HG02943 (cell line): Measurements from ENCODE around the gene ING4.

ENCODE experiments used
- ATAC-seq: cut with Tn5 transposase; IDR thresholded peaks from one replicate; pipeline ENCODE4 v1.9.1; 2021; ENCODE audit warnings: mild to moderate bottlenecking, low read depth, moderate library complexity; ENCODE audit not compliant: unreplicated experiment

Gene ING4

DNA sequence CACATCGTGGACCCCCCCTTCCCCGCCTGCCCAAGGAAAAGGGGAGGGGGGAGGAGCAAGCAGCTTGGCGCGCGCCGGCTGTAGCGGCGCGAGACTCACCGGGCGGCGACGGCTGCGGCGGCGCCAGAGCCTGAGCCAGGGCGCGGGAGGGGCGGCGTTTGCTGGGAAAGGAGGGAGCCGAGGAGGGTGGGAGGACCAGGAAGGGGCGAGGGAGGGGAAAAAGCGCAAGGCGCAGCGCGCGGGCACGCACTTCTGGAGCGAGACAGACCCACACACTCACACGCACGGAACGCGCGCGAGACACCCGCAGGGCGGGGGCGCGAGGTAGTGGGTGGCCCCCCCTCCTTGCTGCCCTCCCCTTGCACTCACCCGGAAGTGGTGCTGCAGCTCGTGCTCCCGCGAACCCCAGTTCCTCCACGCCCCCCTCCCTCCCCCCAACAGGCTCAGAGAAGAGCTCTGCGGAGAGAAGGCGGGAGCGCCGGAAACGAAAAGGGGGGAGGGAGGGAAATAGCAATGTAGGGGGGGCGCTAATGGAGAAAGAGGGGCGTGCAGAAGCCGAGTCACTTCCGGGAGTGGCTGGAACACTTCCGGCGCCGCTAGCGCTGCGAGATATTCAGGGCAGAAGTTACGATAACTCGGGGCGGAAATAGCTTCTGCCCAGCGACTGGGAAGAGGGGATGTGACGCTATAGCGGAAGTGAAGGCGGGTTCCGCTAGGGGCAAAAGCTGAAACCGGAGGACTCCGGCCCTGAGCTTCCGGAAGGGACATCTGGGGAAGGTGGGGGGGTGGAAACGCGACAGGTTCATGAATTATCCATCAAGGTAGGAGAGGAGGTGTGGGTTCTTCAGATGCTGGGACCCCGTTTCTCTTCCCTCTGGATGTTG, 26.3 kb upstream of the ING4 start, which contains the start of gene ZNF384:
TSS of gene ZNF384 (minus strand) at position 377 of the 884 bp plus-strand sequence. CDS start 9,855 bp downstream, outside the sequence.
- peak; percentile 85 for ATAC-seq

DNA sequence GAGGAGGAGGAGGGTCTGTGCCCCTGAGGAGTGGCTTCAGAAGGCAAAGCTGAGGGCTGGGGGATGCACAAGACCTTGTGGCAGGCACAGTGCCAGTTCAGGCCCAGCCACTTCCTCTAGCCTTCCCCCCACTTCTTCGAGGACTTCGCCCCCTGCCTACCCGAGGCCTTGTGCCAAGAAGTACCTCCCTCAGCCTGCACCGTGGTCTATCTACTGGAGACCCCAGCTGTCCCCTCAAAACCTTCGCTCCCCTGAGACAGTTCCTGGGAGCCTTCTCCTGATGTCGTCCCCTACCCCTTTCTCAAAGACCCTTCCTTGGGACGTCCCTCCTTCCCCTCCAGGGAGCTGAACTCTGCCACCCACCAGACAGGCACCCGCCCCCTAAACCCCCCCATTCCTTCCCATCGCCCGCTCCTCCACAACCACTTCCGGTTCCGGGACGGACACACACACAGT, 25.7 kb upstream of the ING4 start:
- ATAC-seq: no peak

DNA sequence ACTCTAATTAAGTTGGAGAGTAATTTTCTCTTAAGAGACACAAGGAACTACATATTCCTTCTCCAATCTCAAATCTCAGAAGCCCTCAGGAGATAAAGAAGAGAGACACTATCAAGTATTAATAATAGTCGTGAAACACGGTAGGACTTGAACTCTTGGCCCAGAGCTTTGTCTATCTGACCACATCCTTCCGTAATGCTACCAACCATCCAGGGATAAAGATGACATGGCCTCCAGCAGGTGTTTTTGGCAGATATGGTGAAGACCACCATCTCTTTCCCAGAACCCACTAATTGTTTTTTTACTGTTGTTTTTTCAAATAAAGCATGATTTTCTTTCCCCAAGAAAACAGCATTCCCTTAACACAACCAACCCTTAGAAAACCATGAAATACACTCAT, 22.9 kb upstream of the ING4 start:
- ATAC-seq: no peak

DNA sequence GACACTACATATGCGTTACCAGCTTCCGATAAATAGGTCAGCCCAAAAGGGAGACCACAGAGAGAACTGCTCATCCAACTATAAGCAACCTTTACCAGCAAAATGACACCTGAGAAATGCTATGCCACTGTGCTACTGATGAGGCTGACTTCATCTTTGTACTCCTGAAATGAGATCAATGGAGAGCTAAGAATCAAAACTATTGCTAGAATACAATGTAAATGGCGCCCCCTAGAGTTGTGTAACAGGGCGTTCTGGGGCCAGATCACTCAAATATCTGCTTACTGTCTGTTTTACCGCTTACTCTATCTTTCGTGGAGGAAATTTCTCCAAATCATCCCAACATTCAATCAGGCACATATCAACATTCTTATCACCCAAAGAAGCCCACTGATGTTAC, 21.7 kb upstream of the ING4 start:
- no peak for ATAC-seq

DNA sequence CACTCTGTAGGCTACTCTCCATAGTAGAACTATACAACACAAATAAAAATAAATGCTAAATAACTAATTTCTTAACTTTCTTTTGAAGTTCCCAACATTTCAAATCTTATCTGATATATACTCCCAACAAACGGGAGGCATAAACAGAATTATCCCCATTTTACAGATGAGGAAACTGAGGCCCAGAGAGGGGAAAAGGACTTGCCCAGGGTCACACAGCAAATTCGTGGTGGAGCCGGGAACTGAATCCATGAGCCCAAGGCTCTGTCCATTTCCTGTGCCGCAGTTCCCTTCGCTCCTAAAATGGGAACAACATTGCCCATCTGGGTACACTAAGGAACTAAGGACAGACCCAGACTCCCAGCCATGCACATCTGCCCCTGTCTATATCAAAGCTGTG, 14.0 kb upstream of the ING4 start:
- no peak for ATAC-seq

DNA sequence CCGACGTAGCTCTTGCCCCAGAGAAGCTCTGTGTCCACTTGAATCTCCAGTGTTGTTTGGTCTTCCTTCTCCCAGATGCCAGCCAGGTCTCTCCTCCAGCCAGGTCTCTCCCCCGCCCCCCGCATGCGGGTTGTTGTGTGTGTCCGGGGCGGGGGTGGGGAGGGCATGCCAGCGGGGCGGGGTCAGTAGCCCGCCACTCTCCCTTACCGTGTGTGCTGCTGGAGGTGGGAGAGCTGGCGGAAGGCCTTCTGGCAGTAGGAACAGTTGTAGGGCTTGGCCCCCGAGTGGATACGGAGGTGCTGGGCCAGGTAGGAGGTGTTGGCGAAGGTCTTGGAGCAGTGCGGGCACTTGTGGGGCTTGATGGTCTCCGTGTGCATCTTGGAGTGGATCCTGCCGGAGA, 9.2 kb upstream of the ING4 start:
- no peak for ATAC-seq

DNA sequence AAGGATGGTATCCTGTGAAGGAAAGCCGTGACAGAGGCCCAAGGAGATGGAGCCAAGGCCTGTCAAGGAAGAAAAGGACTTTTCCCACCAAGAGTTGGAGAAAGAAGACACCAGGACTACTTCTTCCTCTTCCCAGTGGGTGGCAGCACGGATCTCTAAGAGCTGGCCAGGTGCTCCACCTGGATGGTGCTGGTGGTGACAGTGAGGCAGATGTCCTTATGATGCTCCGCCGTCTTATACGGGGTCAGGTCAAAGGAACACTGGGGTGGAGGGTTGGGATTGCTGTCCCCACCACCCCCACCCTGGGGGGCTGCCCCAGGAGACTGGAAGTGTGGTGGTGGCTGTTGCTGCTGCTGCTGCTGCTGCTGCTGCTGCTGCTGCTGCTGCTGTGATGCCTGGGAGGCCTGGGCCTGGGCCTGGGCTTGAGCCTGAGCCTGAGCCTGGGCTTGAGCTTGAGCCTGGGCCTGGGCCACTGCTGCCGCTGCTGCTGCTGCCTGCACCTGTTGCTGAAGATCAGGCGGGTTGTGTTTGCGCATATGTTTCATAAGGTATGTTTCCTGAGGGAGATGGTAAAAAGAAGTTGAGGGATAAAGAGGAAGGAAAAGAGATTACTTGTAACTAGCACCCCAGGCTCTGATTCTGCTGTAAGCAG, 4.8 kb upstream of the ING4 start:
- no peak for ATAC-seq

DNA sequence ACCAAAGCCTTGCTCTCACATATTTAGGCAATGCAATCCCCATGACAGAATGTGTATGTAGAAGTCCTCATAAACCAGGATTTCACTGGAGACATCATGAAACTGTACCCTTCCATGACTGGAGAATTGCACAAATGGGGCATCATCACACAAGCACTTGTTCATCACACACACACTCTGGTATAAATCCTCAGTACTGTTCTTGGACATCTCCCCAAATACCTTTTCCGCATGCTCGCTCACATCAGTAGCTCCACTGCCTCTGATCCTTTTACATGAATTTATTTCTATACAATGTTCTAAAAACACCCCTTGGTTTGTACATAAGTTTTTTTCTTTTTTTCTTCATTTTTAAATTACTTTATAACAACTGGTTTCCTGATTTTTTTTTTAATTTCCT, 3.3 kb upstream of the ING4 start:
- no peak for ATAC-seq

DNA sequence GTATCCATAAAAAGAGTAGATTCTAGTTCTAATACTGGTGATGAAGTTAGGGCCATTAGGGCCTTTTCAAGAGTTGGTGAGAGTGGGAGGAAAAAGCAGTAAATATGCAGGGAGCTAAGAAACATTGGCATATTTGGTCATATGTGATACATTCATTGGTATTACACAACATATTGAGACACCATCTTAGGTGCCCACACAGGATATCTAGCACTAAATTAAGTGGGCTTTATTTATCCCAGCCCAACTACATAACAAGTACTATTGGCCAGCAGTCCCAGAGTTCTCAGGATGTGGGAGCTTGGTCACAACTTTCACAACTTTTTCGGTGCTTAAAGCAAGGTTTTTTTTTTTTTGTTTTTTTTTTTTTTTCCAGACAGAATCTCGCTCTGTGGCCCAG, 2.0 kb upstream of the ING4 start:
- ATAC-seq: no peak

DNA sequence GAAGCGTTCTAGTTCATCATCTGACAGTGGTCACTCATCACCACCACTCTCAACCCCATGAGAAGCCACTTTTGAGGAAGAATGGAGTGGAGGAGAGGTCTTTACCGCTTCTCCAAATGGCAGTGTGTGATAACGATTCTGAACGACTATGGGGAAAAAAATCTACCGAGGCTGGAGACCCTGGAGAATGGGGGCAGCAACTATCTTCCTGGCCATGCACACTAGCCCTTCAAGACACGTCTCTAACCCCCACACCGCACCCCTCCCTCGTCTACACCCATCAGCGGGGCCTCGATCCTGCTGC, 365 bp downstream of the ING4 start:
- no peak for ATAC-seq

DNA sequence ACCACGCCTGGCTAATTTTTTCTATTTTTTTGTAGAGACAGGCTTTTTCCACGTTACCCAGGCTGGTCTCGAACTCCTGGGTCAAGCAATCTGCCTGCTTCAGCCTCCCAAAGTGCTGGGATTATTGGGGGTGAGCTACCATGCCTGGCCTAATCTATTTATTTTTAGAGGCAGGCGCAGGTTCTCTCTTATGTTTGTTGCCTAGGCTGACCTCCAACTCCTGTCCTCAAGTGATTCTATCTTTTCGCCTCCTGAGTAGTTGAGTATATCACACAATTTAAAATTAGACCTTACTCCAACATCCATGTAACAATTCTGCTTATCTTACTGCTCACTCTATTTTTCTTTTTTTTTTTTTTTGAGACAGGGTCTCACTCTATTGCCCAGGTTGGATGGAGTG, 8.9 kb downstream of the ING4 start:
- no peak for ATAC-seq

DNA sequence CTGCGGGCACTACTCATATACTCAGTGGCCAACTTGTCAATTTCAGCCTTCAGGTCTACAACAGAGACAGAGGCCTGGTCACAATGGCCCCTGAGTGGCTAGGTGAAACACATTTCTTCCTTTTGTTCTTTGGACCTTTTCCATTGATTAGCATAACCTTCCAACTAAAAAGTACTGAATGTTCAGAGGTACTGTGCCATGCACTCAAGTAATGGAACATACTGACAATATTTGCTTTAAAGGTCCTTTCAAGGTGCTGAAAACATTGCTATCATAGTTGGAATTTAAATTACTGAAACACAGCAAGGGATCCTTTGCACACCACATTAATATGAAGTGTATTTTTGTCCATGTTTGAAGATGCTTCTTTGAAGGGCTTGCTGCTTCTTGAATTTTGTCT, 9.6 kb downstream of the ING4 start:
- ATAC-seq: no peak

DNA sequence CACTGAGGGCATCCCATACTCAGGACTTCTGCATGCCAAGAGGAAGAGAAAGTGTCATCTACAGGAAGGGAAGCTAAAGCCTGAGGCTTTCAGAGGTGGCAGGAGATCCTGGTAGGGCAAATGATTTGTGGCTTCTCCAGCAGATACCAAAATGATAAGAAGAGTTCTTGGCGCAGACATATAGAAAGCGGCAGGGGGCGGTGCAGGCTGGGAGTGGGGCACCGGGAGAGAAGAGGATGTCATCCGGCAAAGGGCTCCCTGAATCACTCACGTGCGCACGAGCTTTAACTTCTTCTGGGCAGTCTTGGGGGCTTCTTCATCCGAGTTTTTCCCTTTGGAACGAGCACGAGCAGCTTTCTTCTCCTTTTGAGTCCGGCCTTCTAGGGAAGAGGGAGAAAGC, 10.5 kb downstream of the ING4 start:
- no peak for ATAC-seq

DNA sequence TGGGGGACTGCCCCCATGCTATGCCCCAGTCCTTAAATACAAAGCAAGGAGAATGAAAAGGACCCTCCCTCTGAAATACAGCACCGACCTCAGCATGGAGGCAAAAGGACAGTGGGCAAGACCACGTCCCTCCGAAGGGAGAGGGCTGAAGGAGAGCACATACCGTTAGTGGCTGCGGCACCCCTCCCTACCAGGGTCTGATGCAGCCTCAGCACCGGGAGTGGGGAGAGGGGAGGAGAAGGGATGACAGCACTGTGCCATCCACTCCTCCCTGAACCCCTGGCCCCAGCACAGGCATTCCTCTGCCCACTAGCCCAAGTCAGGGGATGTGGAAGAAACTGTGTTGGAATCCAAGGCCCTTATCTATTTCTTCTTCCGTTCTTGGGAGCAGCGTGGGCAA, 12.1 kb downstream of the ING4 start:
- no peak for ATAC-seq

DNA sequence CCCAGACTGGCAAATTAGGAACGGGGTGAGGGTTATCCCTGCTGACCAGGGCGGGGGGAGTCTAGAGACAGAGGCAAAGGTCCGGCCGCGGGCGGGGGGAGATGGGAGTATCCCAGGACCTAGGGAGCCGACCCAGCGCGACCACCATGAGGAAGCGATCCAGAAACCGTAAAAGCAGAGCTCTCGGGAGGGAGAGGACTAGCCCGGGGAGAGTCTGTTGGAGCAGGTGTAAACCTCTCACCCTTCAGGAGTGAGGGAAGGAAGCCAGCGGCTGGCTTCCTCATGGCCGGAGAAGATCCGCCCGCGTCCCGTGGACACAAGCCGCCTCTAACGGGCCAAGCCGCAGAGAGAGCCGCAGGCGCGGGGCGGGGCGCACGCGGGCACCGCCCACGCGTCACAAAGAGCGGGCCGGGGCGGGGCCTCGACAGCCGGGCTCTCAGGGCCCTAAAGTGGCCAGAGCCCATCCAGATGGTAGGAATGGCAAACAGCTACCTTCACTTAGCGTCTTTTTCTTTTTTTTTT, 15.8 kb downstream of the ING4 start, which contains the start of gene ACRBP:
TSS of gene ACRBP (minus strand) at position 350 of the 522 bp plus-strand sequence. CDS start at position 284, 66 bp downstream.
- ATAC-seq: no peak

DNA sequence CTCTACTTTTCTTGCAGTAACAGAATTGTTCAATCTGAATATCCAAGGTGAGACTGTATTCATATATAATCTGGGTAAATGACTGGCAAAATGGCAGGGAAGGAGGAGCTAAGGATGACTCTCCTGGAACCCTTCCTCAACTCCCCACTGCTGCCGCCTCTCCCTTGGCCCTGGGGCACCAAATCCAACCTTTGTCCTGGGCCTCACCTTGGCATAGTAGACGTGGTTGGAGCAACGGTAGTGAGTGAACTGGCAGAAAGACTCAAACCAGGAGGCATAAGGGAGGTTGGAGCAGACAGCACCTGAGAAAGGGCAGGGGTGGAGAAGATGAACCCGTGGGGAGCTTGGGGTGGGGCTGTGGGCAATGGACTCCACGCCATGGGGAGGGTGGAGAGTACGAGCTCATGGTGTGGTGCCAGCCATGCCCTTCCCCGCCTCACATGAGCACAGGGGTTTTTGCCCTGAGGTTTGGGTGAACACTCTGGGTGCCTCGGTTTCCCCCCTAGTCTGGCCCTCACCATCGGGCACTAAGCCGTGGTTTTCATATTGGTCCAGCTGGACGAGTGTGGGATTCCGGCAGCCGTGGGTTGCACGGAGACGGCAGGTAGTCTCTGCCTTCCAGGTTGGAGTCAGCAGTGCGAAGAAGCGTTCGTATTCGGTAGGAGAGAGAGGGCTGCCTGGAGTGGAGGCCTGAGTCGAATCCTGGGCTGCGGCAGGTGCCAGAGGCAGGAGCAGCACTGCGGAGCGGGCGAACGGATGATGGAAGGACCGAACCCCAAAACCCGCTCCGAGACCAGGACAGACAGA, 16.4 kb downstream of the ING4 start:
- no peak for ATAC-seq

DNA sequence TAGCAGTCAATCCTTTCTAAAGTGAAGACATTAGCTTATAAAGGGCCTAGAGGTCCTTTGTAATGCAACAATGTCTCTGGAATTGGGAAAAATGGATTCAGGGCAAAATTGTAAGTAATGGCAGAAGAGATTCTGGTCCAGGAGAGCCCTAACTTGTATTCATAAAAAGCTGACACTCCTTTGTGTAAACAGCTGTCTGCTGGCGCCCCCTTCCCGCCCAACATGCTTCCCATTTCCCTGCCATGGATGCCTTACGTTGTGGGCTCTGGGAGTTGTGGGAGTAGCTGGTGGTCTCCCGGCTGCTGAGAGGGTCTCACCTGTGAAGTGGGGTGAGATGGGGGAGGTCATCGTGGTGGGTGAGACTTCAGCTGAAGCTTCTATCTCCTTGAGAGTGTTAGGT, 18.0 kb downstream of the ING4 start:
- ATAC-seq: no peak

DNA sequence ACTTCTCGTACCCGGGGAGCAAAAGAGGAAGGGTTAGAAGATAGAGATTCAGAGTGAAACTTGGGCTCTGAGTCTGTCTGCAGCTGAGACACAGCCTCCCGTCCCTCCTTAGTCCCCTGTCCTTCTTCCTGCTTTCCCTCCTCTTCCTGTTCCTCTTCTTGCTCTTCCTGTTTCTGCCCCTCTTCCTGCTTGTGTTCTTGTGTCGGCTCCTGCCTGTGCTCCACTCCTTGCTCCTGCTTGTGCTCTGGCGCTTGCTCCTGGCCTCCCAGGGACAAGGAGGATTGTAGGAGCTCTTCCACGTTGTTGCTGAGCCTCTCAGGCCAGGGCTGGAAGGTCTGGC, 18.7 kb downstream of the ING4 start:
- no peak for ATAC-seq

DNA sequence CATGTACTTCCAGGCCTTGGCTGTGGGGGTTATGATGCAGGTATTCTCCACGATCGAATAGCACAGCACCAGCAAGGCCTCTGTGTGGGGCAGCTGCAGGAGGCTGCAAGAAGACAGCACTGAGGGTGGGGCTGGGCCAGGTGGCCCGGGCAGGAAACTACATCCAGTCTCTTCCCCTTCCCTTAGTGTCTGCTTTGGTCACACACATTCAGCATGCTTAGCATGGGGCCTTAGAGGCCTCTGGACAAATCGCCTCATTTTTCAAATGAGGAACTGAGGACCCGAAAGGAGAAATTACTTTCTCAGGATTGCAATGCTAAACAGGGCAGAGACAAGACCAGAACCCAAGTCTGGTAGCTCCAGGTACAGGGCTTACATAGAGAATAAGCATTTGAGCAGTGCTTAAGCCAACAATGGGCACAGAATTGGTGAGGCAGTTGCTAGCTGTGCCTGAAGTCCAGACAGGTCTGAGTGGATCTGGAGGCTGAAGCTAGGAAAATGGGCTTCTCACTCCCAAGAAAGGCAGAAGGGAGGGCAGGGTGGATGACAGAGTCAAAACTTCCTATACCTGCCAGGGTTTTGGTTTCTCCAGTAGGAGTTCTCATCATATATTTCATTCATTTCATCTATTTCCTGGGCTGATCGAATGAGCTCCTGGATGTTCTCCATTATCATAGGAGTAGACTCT, 19.2 kb downstream of the ING4 start:
- no peak for ATAC-seq

DNA sequence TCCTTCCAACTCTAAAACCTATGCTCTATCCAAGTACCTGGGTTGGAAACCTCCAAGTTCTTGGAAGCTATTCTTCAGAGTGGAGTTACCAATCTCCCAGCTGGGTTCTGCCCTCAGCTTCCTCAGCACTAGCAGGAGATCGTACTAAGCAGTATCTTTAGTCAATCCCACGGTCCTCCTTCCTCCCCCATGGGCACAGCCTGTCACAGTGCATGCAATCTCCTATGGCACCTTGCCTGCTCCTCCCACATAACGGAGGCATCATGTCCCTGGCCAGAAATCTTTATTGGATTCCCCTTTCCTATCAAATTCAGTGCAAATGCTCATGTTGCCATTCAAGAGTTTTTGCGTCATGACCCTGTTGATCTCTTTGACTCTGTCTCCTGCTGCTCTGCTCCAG, 21.8 kb downstream of the ING4 start:
- ATAC-seq: no peak
